Measurements from ENCODE around the gene EID2B.

DNA sequence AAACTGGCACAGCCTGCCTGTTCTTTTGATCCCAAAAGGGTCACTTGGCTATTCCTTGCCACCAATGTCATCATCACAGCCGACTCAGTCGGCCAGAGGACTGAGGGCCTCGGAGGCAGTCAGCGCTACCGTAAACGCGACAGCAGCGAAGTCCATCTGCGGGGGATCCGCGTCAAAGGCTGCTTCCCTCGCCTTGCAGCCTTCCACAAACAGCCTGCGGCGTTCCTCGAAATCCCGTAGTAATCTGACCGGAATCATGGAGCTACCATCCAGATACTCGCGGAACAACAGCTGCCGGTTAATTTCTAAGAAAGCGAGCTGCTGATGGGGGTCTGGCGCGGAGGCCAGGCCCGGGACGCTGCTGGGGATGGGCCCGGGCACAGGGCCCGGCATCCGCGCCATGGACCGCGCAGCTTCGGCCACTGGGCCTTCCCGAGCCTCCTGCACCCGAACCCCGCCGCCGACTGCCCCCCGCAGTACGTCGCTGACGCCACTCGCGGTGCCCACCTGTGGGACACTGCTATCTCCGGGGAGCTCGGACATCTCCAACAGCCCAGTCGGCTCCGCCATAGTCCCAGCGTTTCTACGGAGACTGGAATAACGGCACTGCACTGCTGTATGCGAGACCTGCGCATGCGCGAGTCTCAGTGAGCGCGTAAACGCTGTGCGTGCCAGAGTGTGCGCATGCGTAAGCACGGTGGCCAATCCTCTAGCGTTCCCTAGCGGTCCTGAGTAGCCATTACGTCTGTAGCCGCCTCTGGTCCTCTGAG is at the start of gene EID2B:
- TF ChIP-seq ZBTB8A (tag by site-specific recombination; IDR thresholded peaks at IDR 0.05) (peak; percentile 31), ZNF707 (tag by site-specific recombination; IDR thresholded peaks at IDR 0.05) (no peak), KLF10 (tag by site-specific recombination; IDR thresholded peaks at IDR 0.05) (peak; percentile 33; the same call in 1 of the 2 replicates), ZBTB20 (tag by site-specific recombination; IDR thresholded peaks at IDR 0.05) (peak; percentile 99), ZBTB1 (tag by site-specific recombination; IDR thresholded peaks at IDR 0.05) (no peak), ZNF37A (tag by site-specific recombination; IDR thresholded peaks at IDR 0.05) (peak; percentile 60; the same call in 1 of the 2 replicates), ZBTB21 (tag by site-specific recombination; IDR thresholded peaks at IDR 0.05) (no peak), KLF9 (tag by site-specific recombination; IDR thresholded peaks at IDR 0.05; ENCODE audit: low read depth) (peak; percentile 52; the same call in 1 of the 2 replicates), ZNF843 (tag by site-specific recombination; IDR thresholded peaks at IDR 0.05) (peak; percentile 49; the same call in 1 of the 2 replicates), ZEB2 (tag by site-specific recombination; IDR thresholded peaks at IDR 0.05) (peak; percentile 71)
- TF ChIP-seq, protein P1, sequence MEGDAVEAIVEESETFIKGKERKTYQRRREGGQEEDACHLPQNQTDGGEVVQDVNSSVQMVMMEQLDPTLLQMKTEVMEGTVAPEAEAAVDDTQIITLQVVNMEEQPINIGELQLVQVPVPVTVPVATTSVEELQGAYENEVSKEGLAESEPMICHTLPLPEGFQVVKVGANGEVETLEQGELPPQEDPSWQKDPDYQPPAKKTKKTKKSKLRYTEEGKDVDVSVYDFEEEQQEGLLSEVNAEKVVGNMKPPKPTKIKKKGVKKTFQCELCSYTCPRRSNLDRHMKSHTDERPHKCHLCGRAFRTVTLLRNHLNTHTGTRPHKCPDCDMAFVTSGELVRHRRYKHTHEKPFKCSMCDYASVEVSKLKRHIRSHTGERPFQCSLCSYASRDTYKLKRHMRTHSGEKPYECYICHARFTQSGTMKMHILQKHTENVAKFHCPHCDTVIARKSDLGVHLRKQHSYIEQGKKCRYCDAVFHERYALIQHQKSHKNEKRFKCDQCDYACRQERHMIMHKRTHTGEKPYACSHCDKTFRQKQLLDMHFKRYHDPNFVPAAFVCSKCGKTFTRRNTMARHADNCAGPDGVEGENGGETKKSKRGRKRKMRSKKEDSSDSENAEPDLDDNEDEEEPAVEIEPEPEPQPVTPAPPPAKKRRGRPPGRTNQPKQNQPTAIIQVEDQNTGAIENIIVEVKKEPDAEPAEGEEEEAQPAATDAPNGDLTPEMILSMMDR (tag by site-specific recombination; IDR thresholded peaks at IDR 0.05) = peak; percentile 100
- TF ChIP-seq, protein P2, sequence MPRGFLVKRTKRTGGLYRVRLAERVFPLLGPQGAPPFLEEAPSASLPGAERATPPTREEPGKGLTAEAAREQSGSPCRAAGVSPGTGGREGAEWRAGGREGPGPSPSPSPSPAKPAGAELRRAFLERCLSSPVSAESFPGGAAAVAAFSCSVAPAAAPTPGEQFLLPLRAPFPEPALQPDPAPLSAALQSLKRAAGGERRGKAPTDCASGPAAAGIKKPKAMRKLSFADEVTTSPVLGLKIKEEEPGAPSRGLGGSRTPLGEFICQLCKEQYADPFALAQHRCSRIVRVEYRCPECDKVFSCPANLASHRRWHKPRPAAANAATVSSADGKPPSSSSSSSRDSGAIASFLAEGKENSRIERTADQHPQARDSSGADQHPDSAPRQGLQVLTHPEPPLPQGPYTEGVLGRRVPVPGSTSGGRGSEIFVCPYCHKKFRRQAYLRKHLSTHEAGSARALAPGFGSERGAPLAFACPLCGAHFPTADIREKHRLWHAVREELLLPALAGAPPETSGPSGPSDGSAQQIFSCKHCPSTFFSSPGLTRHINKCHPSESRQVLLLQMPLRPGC (tag by site-specific recombination; IDR thresholded peaks at IDR 0.05) = peak; percentile 62; the same call in 1 of the 2 replicates
- TF ChIP-seq, protein P3, sequence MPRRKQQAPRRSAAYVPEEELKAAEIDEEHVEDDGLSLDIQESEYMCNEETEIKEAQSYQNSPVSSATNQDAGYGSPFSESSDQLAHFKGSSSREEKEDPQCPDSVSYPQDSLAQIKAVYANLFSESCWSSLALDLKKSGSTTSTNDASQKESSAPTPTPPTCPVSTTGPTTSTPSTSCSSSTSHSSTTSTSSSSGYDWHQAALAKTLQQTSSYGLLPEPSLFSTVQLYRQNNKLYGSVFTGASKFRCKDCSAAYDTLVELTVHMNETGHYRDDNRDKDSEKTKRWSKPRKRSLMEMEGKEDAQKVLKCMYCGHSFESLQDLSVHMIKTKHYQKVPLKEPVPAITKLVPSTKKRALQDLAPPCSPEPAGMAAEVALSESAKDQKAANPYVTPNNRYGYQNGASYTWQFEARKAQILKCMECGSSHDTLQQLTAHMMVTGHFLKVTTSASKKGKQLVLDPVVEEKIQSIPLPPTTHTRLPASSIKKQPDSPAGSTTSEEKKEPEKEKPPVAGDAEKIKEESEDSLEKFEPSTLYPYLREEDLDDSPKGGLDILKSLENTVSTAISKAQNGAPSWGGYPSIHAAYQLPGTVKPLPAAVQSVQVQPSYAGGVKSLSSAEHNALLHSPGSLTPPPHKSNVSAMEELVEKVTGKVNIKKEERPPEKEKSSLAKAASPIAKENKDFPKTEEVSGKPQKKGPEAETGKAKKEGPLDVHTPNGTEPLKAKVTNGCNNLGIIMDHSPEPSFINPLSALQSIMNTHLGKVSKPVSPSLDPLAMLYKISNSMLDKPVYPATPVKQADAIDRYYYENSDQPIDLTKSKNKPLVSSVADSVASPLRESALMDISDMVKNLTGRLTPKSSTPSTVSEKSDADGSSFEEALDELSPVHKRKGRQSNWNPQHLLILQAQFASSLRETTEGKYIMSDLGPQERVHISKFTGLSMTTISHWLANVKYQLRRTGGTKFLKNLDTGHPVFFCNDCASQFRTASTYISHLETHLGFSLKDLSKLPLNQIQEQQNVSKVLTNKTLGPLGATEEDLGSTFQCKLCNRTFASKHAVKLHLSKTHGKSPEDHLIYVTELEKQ (tag by site-specific recombination; IDR thresholded peaks at IDR 0.05; ENCODE audit: borderline replicate concordance) = no peak
- TF ChIP-seq, protein P4, sequence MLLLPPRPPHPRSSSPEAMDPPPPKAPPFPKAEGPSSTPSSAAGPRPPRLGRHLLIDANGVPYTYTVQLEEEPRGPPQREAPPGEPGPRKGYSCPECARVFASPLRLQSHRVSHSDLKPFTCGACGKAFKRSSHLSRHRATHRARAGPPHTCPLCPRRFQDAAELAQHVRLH (tag by site-specific recombination; IDR thresholded peaks at IDR 0.05) = peak; percentile 18; the same call in 1 of the 2 replicates
